CD4-positive, alpha-beta T cell treated with Interleukin-17A for 4 hours (primary cell): Measurements from ENCODE around the gene ZC3HAV1.
"Not testable (repeated sequence)": the region's sequence is repeated elsewhere in the genome, so short reads cannot be mapped to it uniquely, and the experiment has no call there.

Experiments used
- DNase-seq: peaks from one replicate; pipeline ENCODE4 v3.0.0-alpha.2; 2020; ENCODE audit warnings: mixed read lengths

ZC3HAV1 gene

DNA sequence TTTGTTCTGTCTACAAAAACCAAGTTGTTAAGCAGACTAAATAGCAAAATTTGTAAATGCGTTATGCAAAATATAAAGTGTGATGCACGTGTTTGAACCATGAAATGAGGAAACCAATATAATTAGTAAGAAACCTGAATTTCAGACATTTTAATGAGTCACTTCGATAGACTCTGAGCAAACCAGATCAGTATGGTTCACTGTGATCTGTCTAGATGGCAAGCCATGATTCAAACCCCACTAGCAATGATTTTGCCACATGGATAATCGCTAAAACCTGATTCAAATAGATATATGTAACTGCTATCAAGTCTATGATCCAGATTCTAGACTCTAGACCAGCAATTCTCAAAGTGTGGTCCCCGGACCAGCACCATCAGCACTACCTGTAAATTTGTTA is 24.8 kb downstream of the ZC3HAV1 start:
- DNase-seq: no peak

DNA sequence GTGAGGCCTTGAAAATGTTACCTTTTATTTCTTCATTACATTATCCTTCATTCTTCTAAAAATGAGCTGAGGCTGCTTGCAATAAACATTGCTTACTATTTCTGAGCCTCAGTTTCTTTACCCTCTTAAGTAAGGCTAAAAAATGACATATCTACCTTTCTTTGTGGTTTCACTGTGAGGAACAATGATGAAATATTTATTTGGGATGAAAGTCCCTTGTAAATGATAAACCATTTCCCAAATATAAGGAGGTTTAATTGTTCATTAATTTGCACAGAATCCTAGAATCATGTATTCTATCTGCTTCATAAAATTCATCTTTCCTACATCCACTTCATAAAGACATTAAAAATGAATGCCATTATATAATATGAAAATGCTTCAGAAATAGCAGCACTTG is 27.9 kb downstream of the ZC3HAV1 start:
- DNase-seq: no peak

DNA sequence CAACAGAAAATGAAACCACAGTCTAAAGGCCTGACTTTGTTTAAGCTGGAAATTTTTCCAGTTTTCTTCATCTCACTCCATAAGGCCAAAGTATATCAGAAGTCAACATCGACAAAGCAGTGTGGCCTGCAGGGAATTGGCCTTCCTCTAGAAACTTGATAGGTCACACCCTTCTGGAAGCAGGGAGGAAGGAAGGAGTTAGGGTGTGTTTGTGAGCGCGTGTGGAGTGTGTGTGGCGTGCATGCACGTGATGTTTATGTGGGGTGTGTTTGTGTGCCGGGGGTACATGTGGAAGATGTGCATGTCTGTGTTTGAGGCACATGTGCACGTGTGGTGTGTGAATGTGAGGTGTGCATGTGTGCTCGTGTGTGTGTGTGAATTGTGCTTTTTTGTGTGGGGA is 28.6 kb downstream of the ZC3HAV1 start:
- no peak for DNase-seq

DNA sequence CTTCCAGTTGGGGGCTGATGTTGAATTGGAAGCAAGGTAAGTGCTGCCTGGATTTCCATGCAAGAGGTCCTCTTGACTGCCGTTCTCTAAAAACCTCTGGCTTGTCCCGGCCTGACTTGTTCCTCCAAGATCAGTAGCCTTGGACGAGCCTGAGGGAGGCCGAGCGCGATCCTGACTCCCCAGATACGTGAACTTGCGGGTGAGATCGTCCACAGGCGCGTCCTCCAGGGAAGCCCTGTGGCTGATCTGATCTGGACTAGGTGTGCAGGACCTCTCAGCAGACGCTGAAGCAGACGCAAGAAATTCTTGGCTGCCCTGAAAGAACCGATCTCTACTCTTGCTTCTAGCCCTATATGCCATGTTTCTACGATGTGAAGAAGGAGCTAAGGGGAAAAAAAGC is 29.7 kb downstream of the ZC3HAV1 start:
- no peak for DNase-seq

DNA sequence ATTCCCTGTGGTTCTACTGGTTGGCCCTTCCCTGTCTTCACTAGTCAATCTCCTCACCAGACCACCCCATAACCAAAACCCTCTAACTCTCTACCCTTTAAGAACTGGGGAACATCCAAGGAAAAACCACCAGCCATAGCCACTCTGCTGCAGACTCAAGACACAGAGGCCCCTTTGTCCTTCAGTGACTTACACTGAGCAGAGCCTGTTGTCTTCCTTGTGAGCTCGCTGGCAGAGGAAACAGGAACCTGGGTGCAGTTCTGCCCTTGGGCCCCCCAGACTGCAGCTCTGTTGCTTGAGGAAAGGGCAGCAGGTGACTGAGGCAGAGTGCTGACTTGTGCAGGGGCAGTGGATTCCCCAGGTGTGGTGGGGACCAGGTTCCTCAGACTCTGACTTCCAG is 30.6 kb downstream of the ZC3HAV1 start:
- no peak for DNase-seq

DNA sequence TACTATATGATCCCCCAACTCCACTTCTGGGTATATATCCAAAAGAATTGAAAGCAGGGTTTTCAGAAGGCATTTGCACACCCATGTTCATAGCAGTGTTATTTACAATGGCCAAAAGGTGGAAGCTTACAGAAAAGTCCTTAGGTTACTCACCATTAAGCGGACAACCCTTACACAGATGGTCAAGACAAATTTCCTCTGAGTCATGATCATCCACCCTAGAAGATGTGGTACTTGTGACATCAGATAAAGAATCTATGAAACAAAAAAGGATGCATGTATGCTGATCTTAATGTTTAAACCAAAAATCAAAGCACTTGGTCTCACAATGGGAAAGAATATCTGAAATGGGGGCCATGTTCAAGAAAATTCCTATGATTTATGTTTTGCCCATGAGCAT is 31.1 kb downstream of the ZC3HAV1 start:
- no peak for DNase-seq

DNA sequence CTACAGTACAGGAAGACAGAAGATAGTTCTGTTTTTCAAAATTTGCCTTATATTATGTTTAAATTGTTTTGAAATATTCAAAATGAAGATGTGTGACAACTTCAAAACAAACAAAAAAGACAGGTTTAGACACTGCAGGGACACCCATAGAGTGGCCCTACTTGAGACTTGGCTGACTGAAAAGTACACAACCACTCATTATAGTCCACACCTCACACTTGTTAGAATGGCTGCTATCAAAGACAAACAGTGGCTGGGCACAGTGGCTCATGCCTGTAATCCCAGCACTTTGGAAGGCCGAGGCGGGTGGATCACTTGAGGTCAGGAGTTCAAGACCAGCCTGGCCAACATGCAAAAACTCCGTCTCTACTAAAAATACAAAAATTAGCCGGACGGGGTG is 31.8 kb downstream of the ZC3HAV1 start:
- not testable (repeated sequence) for DNase-seq

DNA sequence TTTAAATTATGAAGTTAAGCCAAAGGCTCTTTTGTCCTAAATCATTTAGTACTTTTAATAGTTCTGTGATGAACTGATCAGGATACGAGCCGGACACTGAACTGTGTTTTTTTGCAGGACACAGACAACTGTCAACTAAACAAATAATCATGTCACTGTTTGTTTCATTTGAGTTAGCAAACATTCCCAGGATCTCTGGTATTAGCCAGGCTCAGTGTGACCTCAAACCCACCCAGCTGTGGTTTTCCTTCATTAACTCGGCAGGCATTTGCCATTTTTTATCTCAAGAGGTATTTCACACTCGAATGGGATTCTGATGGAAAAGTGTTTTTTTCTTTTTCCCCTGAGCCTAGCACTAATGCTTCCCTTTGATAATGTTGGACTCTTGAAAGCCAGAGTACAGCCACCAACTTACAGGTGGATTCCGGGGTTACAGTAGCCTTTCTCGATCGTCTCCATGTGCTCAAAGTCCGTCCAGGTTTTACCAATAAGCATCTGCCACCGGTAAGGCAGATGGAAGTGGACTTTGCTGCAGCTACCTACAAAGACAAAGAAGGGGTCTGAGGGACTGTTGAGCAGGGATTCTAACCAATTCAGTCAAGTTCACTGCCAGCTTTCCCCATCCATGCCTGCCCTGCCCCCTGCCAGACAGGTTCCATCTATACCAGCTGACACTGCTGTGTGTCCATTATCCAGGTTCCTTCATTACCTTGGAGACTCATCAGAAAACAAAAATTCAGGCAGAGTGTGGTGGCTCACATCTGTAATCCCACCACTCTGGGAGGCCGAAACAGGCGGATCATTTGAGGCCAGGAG is 33.4 kb downstream of the ZC3HAV1 start:
- DNase-seq: no peak

DNA sequence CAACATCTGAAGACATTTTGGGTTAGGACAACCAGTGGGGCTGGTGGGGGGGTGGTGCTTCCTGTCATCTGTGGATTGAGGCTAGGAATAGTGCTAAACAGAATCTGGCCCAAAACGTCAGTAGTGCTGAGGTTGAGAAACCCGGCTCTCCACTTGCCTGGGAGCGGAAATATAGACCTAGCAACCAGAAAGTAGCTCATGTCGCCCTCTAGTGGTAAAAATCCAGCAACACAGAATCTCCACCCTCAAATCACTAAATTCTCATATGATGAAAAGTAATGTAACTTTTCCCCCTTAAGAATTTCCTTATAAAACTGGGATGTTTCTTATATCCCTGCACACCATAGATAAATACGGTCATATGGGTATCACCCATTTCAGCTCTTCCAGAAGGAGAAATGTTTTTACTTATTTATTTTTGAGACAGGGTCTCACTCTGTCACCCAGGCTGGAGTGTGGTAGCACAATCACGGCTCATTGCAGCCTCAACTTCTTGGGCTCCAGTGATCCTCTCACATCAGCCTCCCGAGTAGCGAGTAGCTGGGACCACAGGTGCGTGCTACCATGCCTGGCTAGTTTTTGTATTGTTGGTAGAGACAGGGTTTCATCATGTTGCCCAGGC is 34.4 kb downstream of the ZC3HAV1 start:
- peak; percentile 77 for DNase-seq

DNA sequence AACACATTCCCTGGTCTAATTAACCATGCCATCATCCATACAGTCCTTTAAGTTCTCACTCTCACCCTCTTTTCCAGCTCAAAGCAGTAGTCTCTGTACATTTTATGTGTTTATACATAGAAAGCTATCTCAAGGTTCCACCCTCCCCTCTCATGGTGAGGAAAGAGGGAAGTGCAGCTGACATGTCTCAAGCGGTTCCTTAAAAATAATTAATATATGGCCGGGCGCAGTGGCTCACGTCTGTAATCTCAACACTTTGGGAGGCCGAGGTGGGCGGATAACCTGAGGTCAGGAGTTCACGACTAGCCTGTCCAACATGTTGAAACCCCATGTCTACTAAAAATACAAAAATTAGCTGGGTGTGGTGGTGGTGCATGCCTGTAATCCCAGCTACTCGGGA is 36.7 kb downstream of the ZC3HAV1 start:
- DNase-seq: no peak

DNA sequence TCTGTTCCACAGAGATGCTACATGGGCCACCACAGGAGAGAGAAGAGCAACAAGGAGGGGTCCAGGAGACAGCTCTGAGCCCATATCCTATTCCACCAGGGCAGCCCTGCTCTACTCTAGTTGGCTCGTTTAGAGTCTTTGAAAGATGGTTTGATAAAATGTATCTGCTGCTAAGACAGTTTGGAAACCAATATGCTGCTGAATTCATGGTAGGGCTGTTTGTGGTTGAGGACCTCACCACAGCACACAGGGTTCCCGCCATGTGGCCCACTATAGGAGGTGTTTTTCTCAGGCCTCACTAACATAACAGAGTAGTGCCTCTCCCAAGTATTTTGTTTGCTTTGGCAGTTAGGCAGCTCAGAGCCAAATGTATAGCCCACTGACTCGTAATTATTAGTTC is 37.8 kb downstream of the ZC3HAV1 start:
- DNase-seq: no peak

DNA sequence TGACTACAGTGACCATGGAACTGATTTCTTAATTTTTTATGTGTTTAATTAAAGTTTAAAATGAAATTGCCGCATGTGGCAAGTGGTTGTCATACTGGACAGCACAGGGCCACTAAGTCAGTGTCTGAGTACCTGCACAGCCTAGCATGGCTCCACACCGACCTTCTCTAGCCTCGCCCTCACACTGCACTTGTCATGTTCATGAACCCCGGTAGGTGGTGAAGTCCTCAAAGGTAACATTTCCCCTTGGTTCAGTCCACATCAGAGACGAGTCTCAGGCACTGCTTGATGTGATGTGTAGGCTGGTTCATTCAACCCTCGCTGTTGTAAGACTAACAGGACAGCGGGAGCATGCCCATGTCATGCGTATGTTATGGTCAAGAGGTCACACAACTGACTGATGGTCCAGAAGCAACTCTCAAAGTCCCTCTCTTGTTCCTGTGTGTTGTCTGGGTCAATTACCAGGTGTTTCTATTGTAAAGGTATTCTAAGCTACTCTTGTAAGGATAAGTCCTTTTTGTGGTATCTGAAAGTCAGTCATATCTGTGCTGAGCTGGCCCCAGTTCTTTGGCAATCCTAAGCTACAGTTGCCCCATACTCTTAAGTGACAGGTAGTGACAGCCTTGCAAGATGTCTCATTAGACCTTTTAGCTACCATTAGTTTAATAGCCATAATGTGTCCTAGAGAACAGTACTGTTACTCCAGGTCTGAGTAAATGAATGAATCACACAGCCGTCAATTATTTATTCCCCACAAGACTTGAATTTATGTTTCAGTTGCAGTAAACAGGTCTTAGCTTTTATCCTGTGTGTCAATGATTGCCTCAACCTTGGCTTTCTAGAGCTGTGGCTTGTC is 40.7 kb downstream of the ZC3HAV1 start:
- no peak for DNase-seq

DNA sequence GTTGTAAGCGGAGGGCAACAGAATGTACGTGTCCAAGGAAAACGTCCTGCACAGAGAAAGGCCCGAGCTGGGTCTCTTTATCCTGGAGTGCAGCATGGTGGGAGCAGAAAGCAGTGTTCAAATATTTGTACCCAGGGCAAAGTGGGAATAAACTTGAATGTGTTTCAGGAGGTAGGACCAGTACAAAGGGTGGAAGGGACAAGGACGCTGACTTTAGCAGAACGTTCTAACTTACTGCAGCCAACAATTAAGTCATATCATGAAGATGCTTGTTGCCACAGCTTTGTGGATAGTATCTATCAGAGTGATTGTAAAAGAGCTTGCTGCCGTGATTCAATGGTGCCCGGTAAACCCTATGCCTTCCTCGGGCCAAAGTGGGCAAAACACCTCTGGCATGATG is 43.2 kb downstream of the ZC3HAV1 start:
- DNase-seq: no peak

DNA sequence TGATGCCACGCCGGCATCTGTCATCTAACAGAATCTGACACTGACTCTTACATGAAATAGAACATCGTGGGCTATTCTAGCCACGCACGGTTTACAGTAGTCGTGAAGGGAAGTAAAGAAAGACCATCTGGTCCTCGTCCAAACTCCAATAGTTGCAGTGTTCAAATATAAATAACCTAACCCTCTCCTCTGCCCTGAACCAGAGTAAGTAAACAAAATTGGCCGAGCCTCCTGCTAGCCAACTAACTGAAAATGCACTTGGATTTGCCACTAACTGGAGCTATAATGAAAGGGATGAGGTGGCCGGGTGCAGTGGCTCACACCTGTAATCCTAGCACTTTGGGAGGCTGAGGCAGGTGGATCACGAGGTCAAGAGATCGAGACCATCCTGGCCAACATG is 44.2 kb downstream of the ZC3HAV1 start:
- no peak for DNase-seq

DNA sequence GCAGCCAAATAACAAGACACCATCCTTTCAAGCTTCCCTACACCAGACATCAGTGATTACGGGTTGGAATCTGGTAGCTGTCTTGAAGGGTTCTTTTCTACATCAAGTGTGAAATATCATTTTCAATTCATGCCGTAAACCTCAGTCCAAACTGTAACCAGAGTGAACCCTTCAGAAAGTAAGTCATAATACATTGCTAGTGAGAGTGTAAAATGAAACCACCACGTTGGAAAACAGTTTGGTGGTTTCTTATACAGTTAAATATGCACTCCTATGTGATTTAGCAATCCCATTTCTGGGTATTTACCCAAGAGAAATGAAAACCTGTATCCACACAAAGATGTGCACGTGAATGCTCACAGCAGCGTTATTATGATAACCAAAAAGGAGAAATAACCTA is 48.1 kb downstream of the ZC3HAV1 start:
- no peak for DNase-seq

DNA sequence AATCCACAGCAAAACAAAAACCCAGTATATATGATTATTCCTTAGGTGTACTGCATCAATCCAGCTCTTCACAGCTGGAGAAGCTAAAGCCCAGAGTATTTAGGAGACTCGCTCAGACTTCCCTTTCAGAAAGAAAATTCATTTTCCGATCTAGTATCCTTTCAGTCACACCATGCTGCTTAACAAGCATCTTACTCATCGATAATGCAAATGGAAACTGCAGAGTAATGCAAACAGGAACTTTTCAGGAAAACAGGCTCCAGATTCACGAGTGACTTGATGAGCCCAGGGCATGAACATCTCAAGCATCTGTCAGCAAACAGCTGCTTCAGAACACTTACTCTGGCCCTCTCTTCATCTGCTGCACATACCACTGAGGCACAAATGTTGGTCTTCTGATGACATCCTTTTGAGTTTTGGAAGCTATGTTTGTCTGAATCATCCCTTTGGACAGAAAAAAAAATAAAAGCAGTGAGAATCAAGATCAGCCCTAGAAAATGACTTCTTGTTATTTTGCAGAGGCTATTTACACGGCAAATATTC is 48.8 kb downstream of the ZC3HAV1 start:
- DNase-seq: no peak

DNA sequence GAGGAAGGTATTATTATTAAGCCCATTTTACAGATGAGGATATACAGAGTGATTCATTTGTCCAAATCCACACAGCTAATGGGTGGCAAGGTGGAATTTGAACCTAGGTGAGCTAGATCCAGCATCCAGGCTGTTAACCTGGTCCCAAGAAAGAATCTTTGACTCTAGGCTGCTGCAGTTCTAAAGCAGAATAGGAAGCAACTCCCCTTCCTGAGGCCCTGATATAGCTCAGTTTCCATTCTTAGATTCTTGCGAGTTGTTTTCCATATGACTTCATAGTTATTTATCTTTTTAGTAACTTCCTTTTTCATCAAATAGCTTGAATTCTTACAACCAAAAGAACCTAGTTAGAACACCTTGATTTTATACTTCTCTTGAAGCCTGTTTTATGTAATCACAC is 49.6 kb downstream of the ZC3HAV1 start:
- DNase-seq: no peak

DNA sequence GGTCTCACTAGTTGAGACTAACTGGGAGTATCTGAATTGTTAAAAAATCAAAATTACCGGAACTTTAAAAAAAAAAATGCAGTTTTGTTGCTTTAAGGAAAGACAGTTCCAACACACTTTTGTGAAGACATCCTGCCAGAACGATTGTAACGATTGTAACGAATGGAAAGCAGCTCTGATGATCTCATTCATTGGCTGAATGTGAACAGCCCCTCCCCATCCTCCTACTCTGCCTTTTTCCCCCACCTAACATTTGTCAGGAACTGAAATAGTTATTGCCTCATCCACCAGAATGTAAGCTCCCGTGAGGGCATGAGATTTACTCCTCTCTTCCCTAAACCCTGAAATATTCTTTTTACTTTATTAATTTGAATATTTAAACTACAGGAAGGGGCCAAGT is 50.6 kb downstream of the ZC3HAV1 start:
- DNase-seq: no peak

DNA sequence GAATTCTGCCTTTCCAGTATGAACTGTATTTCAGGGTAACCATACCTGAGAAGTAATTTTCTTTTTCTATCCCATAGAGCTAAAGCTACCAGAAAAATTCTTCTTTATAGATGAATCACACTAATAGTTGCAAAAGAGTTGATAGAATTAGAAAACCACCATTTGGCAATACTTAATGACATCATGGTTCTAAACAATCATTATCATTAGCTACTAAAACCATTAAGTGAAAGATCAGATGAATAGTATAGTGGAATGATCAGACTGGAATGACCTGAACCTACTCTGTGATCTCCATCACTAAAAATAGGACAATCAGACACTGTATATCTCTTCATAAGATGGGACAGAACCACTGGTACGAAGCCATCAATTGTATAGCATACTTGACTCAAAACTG is 53.8 kb downstream of the ZC3HAV1 start:
- no peak for DNase-seq

DNA sequence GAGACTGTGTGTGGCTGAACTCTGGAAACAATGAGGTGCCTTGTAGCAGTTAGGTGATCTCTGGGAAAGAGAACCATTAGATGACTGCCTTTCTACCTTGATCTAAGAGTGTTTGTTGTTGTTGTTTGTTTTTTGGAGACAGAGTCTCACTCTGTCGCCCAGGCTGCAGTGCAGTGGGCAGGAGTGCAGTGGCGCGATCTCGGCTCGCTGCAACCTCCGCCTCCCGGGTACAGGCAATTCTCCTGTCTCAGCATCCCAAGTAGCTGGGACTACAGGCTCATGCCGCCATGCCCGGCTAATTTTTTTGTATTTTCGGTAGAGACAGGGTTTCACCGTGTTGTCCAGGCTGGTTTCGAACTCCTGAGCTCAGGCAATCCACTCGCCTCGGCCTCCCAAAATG is 54.9 kb downstream of the ZC3HAV1 start:
- DNase-seq: not testable (repeated sequence)

DNA sequence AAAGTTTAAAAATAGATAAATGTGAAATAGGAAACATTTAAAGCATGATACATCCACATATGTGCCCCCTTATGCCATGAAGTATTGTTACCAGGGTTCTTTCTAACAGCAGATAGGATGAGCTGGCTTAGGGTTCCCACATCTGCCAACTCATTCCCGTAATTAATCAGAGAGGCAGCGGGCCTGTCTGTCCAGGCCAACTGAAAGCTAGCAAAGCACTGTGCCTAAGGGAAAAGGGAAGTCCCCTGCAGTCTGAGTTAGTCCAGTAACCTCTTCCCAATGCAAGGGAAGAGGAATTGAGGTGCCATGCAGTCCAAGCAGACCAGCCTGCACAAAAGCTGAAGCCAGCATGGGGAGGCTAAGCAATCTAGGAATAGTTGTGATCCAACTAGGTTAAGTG is 55.4 kb downstream of the ZC3HAV1 start:
- DNase-seq: no peak

DNA sequence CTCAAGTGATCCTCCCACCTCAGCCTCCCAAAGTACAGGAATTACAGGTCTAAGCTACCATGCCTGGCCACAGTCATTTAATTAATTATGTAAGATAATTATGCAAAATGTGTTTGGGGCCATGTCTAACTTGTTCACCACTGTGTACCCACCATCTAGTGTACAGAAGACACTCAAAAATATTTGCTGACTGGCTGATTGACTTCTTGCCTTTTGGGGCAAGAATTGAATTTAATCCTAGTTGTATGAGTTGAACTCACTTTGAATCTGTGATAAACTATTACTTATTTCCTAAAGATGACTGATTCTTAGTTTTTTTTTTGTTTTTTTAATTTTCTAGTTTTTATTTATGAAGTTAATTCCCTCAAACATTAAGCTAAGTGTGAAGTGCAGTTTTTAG is 57.9 kb downstream of the ZC3HAV1 start:
- DNase-seq: no peak

DNA sequence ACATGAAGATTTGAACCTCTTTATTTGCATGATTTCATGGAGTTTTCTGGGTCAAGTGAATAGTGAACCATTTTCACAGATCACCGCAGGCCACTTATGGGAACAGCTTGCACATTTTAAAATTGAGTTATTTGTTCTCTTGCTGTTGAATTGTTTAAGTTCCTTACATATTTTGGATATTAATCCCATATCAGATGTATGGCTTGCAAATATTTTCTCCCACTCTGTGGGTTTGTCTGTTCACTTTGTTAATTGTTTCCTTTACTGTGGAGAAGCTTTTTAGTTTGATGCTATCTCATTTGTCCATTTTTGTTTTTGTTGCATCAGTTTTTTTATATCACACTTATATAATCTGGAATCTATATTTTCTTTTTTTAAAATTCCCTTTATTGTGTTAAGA is 59.6 kb downstream of the ZC3HAV1 start:
- no peak for DNase-seq

DNA sequence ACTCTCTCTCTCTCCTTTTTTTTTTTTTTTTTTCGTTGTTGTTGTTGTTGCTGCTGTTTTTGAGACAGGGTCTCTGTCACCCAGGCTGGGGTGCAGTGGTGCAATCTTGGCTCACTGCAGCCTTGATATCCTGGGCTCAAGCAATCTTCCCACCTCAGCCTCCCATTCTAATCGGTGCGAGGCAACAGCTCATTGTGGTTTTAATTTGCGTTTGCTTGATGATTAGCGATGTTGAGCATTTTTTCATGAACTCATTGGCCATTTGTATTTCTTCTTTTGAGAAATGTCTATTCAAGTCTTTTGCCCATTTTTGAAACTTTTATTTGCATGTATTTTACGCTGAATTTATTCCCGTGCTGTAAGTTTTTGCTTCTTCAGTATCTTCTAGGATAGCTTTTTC is 60.4 kb downstream of the ZC3HAV1 start:
- DNase-seq: no peak
